Trophoblast cell (in vitro differentiated cells and primary cell): ENCODE data around the gene NR5A2.

Experiments used
- DNase-seq, 2 donors: peaks; one replicate each; pipeline ENCODE4 v3.0.0-alpha.2; 2016
- H2AFZ ChIP-seq: 2 replicates; pipeline ENCODE4 v1.6.1; 2013; ENCODE audit warnings: low read length, moderate library complexity, mild to moderate bottlenecking; ENCODE audit not compliant: insufficient read depth, poor library complexity
- H2AK5ac ChIP-seq: 2 replicates; pipeline ENCODE4 v1.6.1; 2013; ENCODE audit warnings: mild to moderate bottlenecking, low read length
- H2BK120ac ChIP-seq: 2 replicates; pipeline ENCODE4 v1.6.1; 2013; ENCODE audit warnings: low read length, mild to moderate bottlenecking, moderate library complexity; ENCODE audit not compliant: insufficient read depth, poor library complexity
- H2BK12ac ChIP-seq: 2 replicates; pipeline ENCODE4 v1.6.1; 2013; ENCODE audit warnings: mild to moderate bottlenecking, low read length, moderate library complexity
- H2BK5ac ChIP-seq: 2 replicates; pipeline ENCODE4 v1.6.1; 2013; ENCODE audit warnings: low read length, low read depth, moderate library complexity, mild to moderate bottlenecking; ENCODE audit not compliant: poor library complexity
- H3K14ac ChIP-seq: 2 replicates; pipeline ENCODE4 v1.6.1; 2013; ENCODE audit warnings: mild to moderate bottlenecking, low read length
- H3K18ac ChIP-seq: 2 replicates; pipeline ENCODE4 v1.6.1; 2013; ENCODE audit warnings: mild to moderate bottlenecking, low read length
- H3K23ac ChIP-seq: 2 replicates; pipeline ENCODE4 v1.6.1; 2013; ENCODE audit warnings: low read length
- H3K27ac ChIP-seq: 2 replicates; pipeline ENCODE4 v1.5.1; 2013; ENCODE audit warnings: low read depth, mild to moderate bottlenecking, inconsistent platforms, low read length, moderate library complexity
- H3K27me3 ChIP-seq: 2 replicates; pipeline ENCODE4 v1.6.1; 2013; ENCODE audit warnings: inconsistent platforms, mild to moderate bottlenecking, low read length, moderate library complexity; ENCODE audit not compliant: insufficient read depth
- H3K36me3 ChIP-seq, 2 experiments: 1 replicate in 1 of 2; 2 replicates in 1 of 2; pipeline ENCODE4 v1.6.1; 2013; ENCODE audit warnings: low read length in 2 of 2, mild to moderate bottlenecking in 2 of 2, moderate library complexity in 1 of 2; ENCODE audit not compliant: insufficient read depth in 2 of 2, control insufficient read depth in 1 of 2
- H3K4ac ChIP-seq: 2 replicates; pipeline ENCODE4 v1.6.1; 2013; ENCODE audit warnings: low read depth, mild to moderate bottlenecking, low read length, moderate library complexity
- H3K4me1 ChIP-seq, 2 experiments: 1 replicate in 1 of 2; 2 replicates in 1 of 2; pipeline ENCODE4 v1.6.1; 2013; ENCODE audit warnings: low read length in 2 of 2, mild to moderate bottlenecking in 2 of 2, moderate library complexity in 1 of 2; ENCODE audit not compliant: insufficient read depth in 2 of 2, control insufficient read depth in 1 of 2
- H3K4me2 ChIP-seq: 2 replicates; pipeline ENCODE4 v1.6.1; 2013; ENCODE audit warnings: inconsistent platforms, mild to moderate bottlenecking, low read length, moderate library complexity
- H3K4me3 ChIP-seq: 2 replicates; pipeline ENCODE4 v1.5.1; 2013; ENCODE audit warnings: mild to moderate bottlenecking, low read depth, low read length, inconsistent platforms
- H3K79me1 ChIP-seq: one replicate; pipeline ENCODE4 v1.6.1; 2013; ENCODE audit warnings: low read length
- H3K79me2 ChIP-seq: 2 replicates; pipeline ENCODE4 v1.6.1; 2013; ENCODE audit warnings: low read length, mild to moderate bottlenecking; ENCODE audit not compliant: control insufficient read depth, insufficient read depth, poor library complexity
- H3K9ac ChIP-seq: 2 replicates; pipeline ENCODE4 v1.6.1; 2013; ENCODE audit warnings: mild to moderate bottlenecking, low read length
- H3K9me3 ChIP-seq: 2 replicates; pipeline ENCODE4 v1.6.1; 2013; ENCODE audit warnings: low read depth, mild to moderate bottlenecking, control low read depth, inconsistent platforms, low read length; ENCODE audit not compliant: insufficient read depth
- H4K12ac ChIP-seq: 2 replicates; pipeline ENCODE4 v1.6.1; 2013; ENCODE audit warnings: low read depth, mild to moderate bottlenecking, low read length, moderate library complexity
- H4K8ac ChIP-seq: 2 replicates; pipeline ENCODE4 v1.6.1; 2013; ENCODE audit warnings: low read depth, mild to moderate bottlenecking, low read length, moderate library complexity
- H4K91ac ChIP-seq: one replicate; pipeline ENCODE4 v1.6.1; 2013; ENCODE audit warnings: low read depth, mild to moderate bottlenecking, low read length, moderate library complexity
- WGBS: extraction: QIAGEN DNeasy Blood & Tissue Kit; methylation state at CpG from one replicate; pipeline ENCODE4 v1.1.7; 2013; ENCODE audit warnings: missing lambda C conversion rate; ENCODE audit not compliant: insufficient read length, insufficient coverage; ENCODE audit errors: extremely low coverage; 5-methylcytosine and 5-hydroxymethylcytosine counted together

NR5A2 gene

DNA sequence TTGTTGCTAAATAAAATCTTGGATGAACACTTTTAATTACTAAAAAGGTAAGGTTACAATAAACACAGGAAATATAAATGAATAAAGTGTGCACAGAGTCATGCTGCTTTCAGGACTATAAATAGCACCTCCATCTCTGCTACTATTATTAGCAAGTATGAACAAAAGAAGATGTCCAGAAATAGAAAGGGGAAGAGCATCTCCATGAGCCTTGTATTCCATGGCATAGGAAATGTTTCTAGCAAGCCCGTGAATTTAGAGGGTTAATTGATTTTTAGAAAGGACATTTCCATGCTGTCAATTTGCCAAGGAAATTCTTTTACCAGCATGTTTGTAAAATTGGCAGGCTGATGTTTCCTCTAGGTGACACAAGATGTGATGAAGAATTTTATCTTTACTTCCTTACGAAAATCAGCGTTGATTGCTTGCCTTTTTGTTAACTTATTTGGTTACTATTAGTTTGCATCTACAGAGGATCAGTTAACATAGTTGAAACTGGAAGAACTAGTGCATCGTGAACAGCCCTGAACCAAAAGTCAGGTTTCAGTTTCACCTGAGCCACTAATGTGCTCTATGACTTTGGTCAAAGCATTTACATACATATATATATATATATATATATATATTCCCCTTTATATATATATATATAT is 45.3 kb downstream of the NR5A2 start:
- Histone ChIP-seq H4K8ac (no peak overlapping the region), H3K79me1 (no peaks in the 10 kb centered on the region), H2BK12ac (no peak overlapping the region), H3K14ac (no peak overlapping the region), H3K4ac (no peak overlapping the region), H4K12ac (no peak overlapping the region), H3K27ac (no peak overlapping the region), H4K91ac (no peak overlapping the region), H2BK120ac (no peak overlapping the region), H3K4me1 (no peaks in the 10 kb centered on the region), H3K79me2 (no peaks in the 10 kb centered on the region), H3K4me3 (no peak overlapping the region), H2BK5ac (no peak overlapping the region), H3K9ac (no peak overlapping the region), H2AFZ (no peak overlapping the region), H3K27me3 (no peaks in the 10 kb centered on the region), H3K4me2 (no peak overlapping the region), H2AK5ac (no peak overlapping the region), H3K9me3 (no peaks in the 10 kb centered on the region), H3K18ac (no peak overlapping the region), H3K36me3 (no peaks in the 10 kb centered on the region), H3K23ac (no peak overlapping the region)
- no CpG with 5 or more reads among the region's 4 CpGs for WGBS
- DNase-seq: no peak

DNA sequence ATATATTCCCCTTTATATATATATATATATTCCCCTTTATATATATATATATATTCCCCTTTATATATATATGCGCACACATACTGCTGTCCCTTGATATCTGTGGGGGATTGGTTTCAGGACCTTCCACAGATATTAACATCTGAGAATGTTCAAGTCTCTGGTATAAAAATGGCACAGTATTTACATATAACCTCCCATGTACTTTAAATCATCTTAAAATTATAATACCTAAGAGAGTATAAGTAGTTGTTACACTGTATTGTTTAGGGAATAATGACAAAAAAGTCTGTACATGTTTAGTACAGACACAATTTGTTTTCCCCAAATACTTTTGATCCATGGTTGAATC is 45.8 kb downstream of the NR5A2 start:
- Histone ChIP-seq H3K4me2 (no peak overlapping the region), H2AFZ (no peak overlapping the region), H3K14ac (no peak overlapping the region), H4K8ac (no peak overlapping the region), H2BK120ac (no peak overlapping the region), H3K79me1 (no peaks in the 10 kb centered on the region), H3K23ac (no peak overlapping the region), H3K18ac (no peak overlapping the region), H2BK5ac (no peak overlapping the region), H3K4me1 (no peaks in the 10 kb centered on the region), H3K36me3 (no peaks in the 10 kb centered on the region), H3K79me2 (no peaks in the 10 kb centered on the region), H4K91ac (no peak overlapping the region), H2BK12ac (no peak overlapping the region), H3K4ac (no peak overlapping the region), H4K12ac (no peak overlapping the region), H3K9me3 (no peaks in the 10 kb centered on the region), H3K4me3 (no peak overlapping the region), H3K27ac (no peak overlapping the region), H3K27me3 (no peaks in the 10 kb centered on the region), H2AK5ac (no peak overlapping the region), H3K9ac (no peak overlapping the region)
- no peak for DNase-seq
- no CpG with 5 or more reads among the region's 1 CpG for WGBS

DNA sequence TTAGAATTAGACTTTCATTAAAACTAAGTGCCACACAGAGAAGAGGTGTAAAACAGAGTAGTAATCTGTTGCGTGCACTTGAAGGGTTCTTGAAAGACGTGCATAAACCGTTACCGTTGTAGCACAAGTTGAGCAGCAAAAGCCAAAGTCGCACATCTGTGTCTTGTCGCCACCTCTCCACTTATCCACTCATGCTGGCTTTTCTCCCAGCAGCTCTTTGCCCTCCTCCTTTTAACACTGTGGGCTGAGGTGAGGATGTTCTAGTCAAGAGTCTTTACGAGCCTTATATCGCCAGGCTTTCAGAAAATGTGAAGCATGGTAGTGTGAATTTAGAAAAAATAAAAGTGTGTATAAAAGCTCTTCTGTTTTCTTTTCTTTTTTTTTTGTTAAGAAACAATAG is 48.0 kb downstream of the NR5A2 start:
- DNase-seq: no peak
- H3K79me2 ChIP-seq: no peaks in the 10 kb centered on the region
- no CpG with 5 or more reads among the region's 8 CpGs for WGBS
- no peaks in the 10 kb centered on the region for H3K27me3 ChIP-seq
- no peaks in the 10 kb centered on the region for H3K79me1 ChIP-seq
- no peaks in the 10 kb centered on the region for H3K4me1 ChIP-seq
- H3K14ac ChIP-seq: no peak overlapping the region
- H4K12ac ChIP-seq: no peak overlapping the region
- H2BK120ac ChIP-seq: no peak overlapping the region
- no peak overlapping the region for H3K9ac ChIP-seq
- H4K91ac ChIP-seq: no peak overlapping the region
- no peaks in the 10 kb centered on the region for H3K9me3 ChIP-seq
- no peak overlapping the region for H2AK5ac ChIP-seq
- H2BK5ac ChIP-seq: no peak overlapping the region
- H3K23ac ChIP-seq: no peak overlapping the region
- H3K27ac ChIP-seq: no peak overlapping the region
- H3K4ac ChIP-seq: no peak overlapping the region
- no peak overlapping the region for H3K18ac ChIP-seq
- no peak overlapping the region for H3K4me2 ChIP-seq
- H4K8ac ChIP-seq: no peak overlapping the region
- no peak overlapping the region for H3K4me3 ChIP-seq
- H3K36me3 ChIP-seq: no peaks in the 10 kb centered on the region
- no peak overlapping the region for H2AFZ ChIP-seq
- no peak overlapping the region for H2BK12ac ChIP-seq

DNA sequence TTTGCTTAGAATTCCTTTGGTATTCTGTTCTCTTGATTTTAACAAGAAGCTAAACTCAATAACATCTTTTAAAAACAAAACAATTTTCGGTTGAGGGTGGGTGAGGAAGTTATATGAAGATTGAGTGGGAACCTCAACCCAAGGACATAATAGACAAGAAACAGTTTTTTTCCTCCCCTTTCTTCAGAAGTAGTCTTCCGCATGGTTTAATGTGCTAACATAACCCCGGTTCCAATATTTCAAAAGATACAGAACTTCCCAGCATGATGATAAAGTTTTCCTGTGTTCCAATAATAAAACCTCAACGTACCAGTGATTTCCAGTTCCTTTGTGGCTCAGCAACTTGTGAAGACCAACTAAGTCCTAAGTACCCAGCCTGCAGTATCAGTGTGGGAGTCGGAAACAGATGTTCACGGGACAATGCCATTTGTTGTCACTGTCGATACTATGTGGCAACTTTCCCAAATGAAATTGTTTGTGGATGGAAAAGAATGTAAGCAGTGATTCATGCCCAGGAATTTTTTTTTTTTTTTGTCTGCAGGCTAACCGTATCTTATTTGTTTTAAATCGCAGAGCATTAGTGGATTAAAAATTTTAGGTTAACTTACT is 48.5 kb downstream of the NR5A2 start:
- H4K8ac ChIP-seq: no peak overlapping the region
- H3K23ac ChIP-seq: no peak overlapping the region
- H2BK12ac ChIP-seq: no peak overlapping the region
- no peak overlapping the region for H3K4ac ChIP-seq
- no peak overlapping the region for H4K91ac ChIP-seq
- H2AK5ac ChIP-seq: no peak overlapping the region
- H3K27me3 ChIP-seq: no peaks in the 10 kb centered on the region
- peak; percentile 14 to 67 for DNase-seq
- H3K4me3 ChIP-seq: no peak overlapping the region
- no peaks in the 10 kb centered on the region for H3K9me3 ChIP-seq
- no peak overlapping the region for H3K4me2 ChIP-seq
- H3K27ac ChIP-seq: no peak overlapping the region
- H3K4me1 ChIP-seq: no peaks in the 10 kb centered on the region
- H3K79me2 ChIP-seq: no peaks in the 10 kb centered on the region
- no peak overlapping the region for H3K18ac ChIP-seq
- no peak overlapping the region for H3K14ac ChIP-seq
- WGBS: no CpG with 5 or more reads among the region's 9 CpGs
- H3K9ac ChIP-seq: no peak overlapping the region
- H2BK120ac ChIP-seq: no peak overlapping the region
- no peak overlapping the region for H2AFZ ChIP-seq
- no peak overlapping the region for H2BK5ac ChIP-seq
- no peaks in the 10 kb centered on the region for H3K79me1 ChIP-seq
- no peaks in the 10 kb centered on the region for H3K36me3 ChIP-seq
- H4K12ac ChIP-seq: no peak overlapping the region
